Subcutaneous abdominal adipose tissue (tissue), 5 donors: ENCODE measurements around the gene RACK1.

Source experiments
- H3K27ac ChIP-seq: one replicate; pipeline ENCODE4 v1.7.0; 2013; ENCODE audit warnings: low read depth, mild to moderate bottlenecking, inconsistent platforms, low read length, moderate library complexity
- H3K27me3 ChIP-seq, 5 donors: one replicate each; pipeline ENCODE4 v1.7.0; 2013; ENCODE audit warnings: low read length in 5 of 5, inconsistent platforms in 1 of 5; ENCODE audit not compliant: control insufficient read depth in 5 of 5, insufficient read depth in 4 of 5
- H3K36me3 ChIP-seq, 5 donors: one replicate each; pipeline ENCODE4 v1.7.0; 2013; ENCODE audit warnings: low read length in 5 of 5; ENCODE audit not compliant: control insufficient read depth in 5 of 5, insufficient read depth in 5 of 5
- H3K4me1 ChIP-seq, 5 donors: one replicate each; pipeline ENCODE4 v1.7.0; 2013; ENCODE audit warnings: low read length in 5 of 5, mild to moderate bottlenecking in 3 of 5, moderate library complexity in 1 of 5; ENCODE audit not compliant: control insufficient read depth in 5 of 5, insufficient read depth in 5 of 5
- H3K4me3 ChIP-seq, 5 donors: one replicate each; pipeline ENCODE4 v1.7.0; 2013; ENCODE audit warnings: low read length in 5 of 5, low read depth in 1 of 5
- H3K9ac ChIP-seq, 5 donors: one replicate each; pipeline ENCODE4 v1.7.0; 2013; ENCODE audit warnings: low read length in 5 of 5, mild to moderate bottlenecking in 4 of 5, moderate library complexity in 3 of 5
- H3K9me3 ChIP-seq, 5 donors: one replicate each; pipeline ENCODE4 v1.7.0; 2013; ENCODE audit warnings: low read length in 5 of 5; ENCODE audit not compliant: control insufficient read depth in 5 of 5
- donor health status: healthy.
- donor health status: healthy.
- donor health status: healthy.
- donor health status: healthy.
- donor health status: healthy.

RACK1 gene

GRCh38 chr5:181259974-181260719 lies 16.4 kb upstream of the RACK1 start:
- H3K36me3 ChIP-seq = peaks cover 0 to 11% (median 9%) of the 10 kb centered on the region in 5 donors
- H3K27ac ChIP-seq = peak overlapping the region; percentile 98
- peak overlapping the region; percentile 95 to 100 (median 99) for H3K4me3 ChIP-seq
- H3K9me3 ChIP-seq = no peaks in the 10 kb centered on the region
- H3K4me1 ChIP-seq = peaks cover 16 to 56% (median 52%) of the 10 kb centered on the region in 5 donors
- peak overlapping the region; percentile 88 to 100 (median 100) for H3K9ac ChIP-seq
- H3K27me3 ChIP-seq = no peaks in the 10 kb centered on the region

GRCh38 chr5:181259283-181259682 lies 15.6 kb upstream of the RACK1 start:
- H3K4me3 ChIP-seq = peak overlapping the region; percentile 95 to 100 (median 99)
- peak overlapping the region; percentile 88 to 100 (median 100) for H3K9ac ChIP-seq
- no peaks in the 10 kb centered on the region for H3K27me3 ChIP-seq
- H3K9me3 ChIP-seq = no peaks in the 10 kb centered on the region
- no peak overlapping the region for H3K27ac ChIP-seq
- H3K36me3 ChIP-seq = peaks cover 0 to 17% (median 11%) of the 10 kb centered on the region in 5 donors
- H3K4me1 ChIP-seq = peaks cover 16 to 65% (median 59%) of the 10 kb centered on the region in 5 donors

- peak overlapping the region; percentile 95 to 100 (median 99) for H3K4me3 ChIP-seq
- H3K9me3 ChIP-seq = no peaks in the 10 kb centered on the region
- peaks cover 16 to 72% (median 60%) of the 10 kb centered on the region in 5 donors for H3K4me1 ChIP-seq
- no peak overlapping the region for H3K27ac ChIP-seq
- peak overlapping the region; percentile 88 to 100 (median 100) for H3K9ac ChIP-seq
- no peaks in the 10 kb centered on the region for H3K27me3 ChIP-seq
- H3K36me3 ChIP-seq = peaks cover 0 to 13% (median 7%) of the 10 kb centered on the region in 5 donors
Measured at GRCh38 chr5:181258576-181258975, 14.9 kb upstream of the RACK1 start.

GRCh38 chr5:181255836-181256578 lies 12.3 kb upstream of the RACK1 start:
- Histone ChIP-seq H3K36me3 (peaks cover 5 to 26% (median 12%) of the 10 kb centered on the region in 5 donors), H3K27me3 (no peaks in the 10 kb centered on the region), H3K4me1 (peaks cover 16 to 89% (median 77%) of the 10 kb centered on the region in 5 donors), H3K27ac (peak overlapping the region; percentile 65), H3K9me3 (no peaks in the 10 kb centered on the region), H3K4me3 (no peak overlapping the region), H3K9ac (peak overlapping the region in 1 of 5 donors; percentile 55)

GRCh38 chr5:181255276-181255675 lies 11.6 kb upstream of the RACK1 start:
- Histone ChIP-seq H3K4me1 (peaks cover 16 to 91% (median 76%) of the 10 kb centered on the region in 5 donors), H3K4me3 (no peak overlapping the region), H3K27me3 (no peaks in the 10 kb centered on the region), H3K27ac (peak overlapping the region; percentile 65), H3K9ac (peak overlapping the region in 2 of 5 donors; percentile 55 to 64), H3K9me3 (no peaks in the 10 kb centered on the region), H3K36me3 (peaks cover 5 to 30% (median 12%) of the 10 kb centered on the region in 5 donors)

GRCh38 chr5:181248277-181248676 lies 4.6 kb upstream of the RACK1 start:
- H3K27me3 ChIP-seq = no peaks in the 10 kb centered on the region
- H3K4me3 ChIP-seq = peak overlapping the region; percentile 39 to 93 (median 72)
- peak overlapping the region; percentile 99 for H3K27ac ChIP-seq
- H3K9ac ChIP-seq = peak overlapping the region in 4 of 5 donors; percentile 49 to 95 (median 64)
- H3K36me3 ChIP-seq = peaks cover under 1 to 19% (median 9%) of the 10 kb centered on the region in 5 donors
- H3K9me3 ChIP-seq = no peaks in the 10 kb centered on the region
- peaks cover 13 to 80% (median 66%) of the 10 kb centered on the region in 5 donors for H3K4me1 ChIP-seq

- Histone ChIP-seq H3K4me3 (peak overlapping the region; percentile 79 to 95 (median 84)), H3K4me1 (peaks cover 20 to 84% (median 70%) of the 10 kb centered on the region in 5 donors), H3K27me3 (no peaks in the 10 kb centered on the region), H3K9me3 (no peaks in the 10 kb centered on the region), H3K9ac (peak overlapping the region; percentile 84 to 95 (median 95)), H3K36me3 (peaks cover 0 to 16% (median 9%) of the 10 kb centered on the region in 5 donors), H3K27ac (peak overlapping the region; percentile 99)
Measured at GRCh38 chr5:181246276-181247049, 2.8 kb upstream of the RACK1 start.

GRCh38 chr5:181245427-181246275 lies 1.9 kb upstream of the RACK1 start:
- peak overlapping the region; percentile 99 for H3K27ac ChIP-seq

More at GRCh38 chr5:181245427-181246275, 1.9 kb upstream of the RACK1 start:
- H3K27me3 ChIP-seq = no peaks in the 10 kb centered on the region
- peak overlapping the region; percentile 84 to 95 (median 88) for H3K9ac ChIP-seq
- H3K4me1 ChIP-seq = peaks cover 20 to 82% (median 68%) of the 10 kb centered on the region in 5 donors
- peak overlapping the region; percentile 58 to 95 (median 84) for H3K4me3 ChIP-seq
- H3K9me3 ChIP-seq = no peaks in the 10 kb centered on the region
- peaks cover 0 to 20% (median 15%) of the 10 kb centered on the region in 5 donors for H3K36me3 ChIP-seq
